Fibroblast of lung (primary cell): ENCODE data around the gene RENBP. TPM values are rescaled to one million over a fixed set of nuclear protein-coding genes. Genes with fewer than 3 reads are reported as not detected.

Experiments used
- DNase-seq, 2 donors: peaks; one replicate each; pipeline versions ENCODE4 v3.0.0 to v3.0.0-alpha.2; 2010; ENCODE audit warnings: low read depth in 2 of 2
- H2AFZ ChIP-seq: 2 replicates; pipeline ENCODE4 v1.5.1; 2012; ENCODE audit warnings: low read length, control low read depth, inconsistent platforms
- H3K27ac ChIP-seq: 2 replicates; pipeline ENCODE4 v1.5.1; 2011; ENCODE audit warnings: low read length, control low read depth; ENCODE audit not compliant: insufficient read depth
- H3K27me3 ChIP-seq: 2 replicates; pipeline ENCODE4 v1.5.1; 2011; ENCODE audit warnings: mild to moderate bottlenecking, low read length; ENCODE audit not compliant: control insufficient read depth, insufficient read depth
- H3K36me3 ChIP-seq: 2 replicates; pipeline ENCODE4 v1.5.1; 2011; ENCODE audit warnings: low read length; ENCODE audit not compliant: control insufficient read depth, insufficient read depth
- H3K4me1 ChIP-seq: 2 replicates; pipeline ENCODE4 v1.5.1; 2011; ENCODE audit warnings: low read length; ENCODE audit not compliant: control insufficient read depth, insufficient read depth; ENCODE audit errors: extremely low read depth
- H3K4me2 ChIP-seq: 2 replicates; pipeline ENCODE4 v1.5.1; 2011; ENCODE audit warnings: low read length, control low read depth; ENCODE audit not compliant: insufficient read depth; ENCODE audit errors: extremely low read depth
- H3K4me3 ChIP-seq, 4 experiments: fragments of 200-600 bp in 1 of 4; sonication (generic) in 1 of 4; replicated peaks in 1 of 4; 2 replicates each; pipeline ENCODE4 v1.5.1; 2011 to 2016; ENCODE audit warnings: low read length in 4 of 4, low read depth in 3 of 4, mild to moderate bottlenecking in 3 of 4, control low read depth in 2 of 4, inconsistent platforms in 1 of 4, mixed read lengths in 1 of 4; ENCODE audit not compliant: insufficient read depth in 1 of 4; ENCODE audit errors: control extremely low read depth in 1 of 4
- H3K79me2 ChIP-seq: 2 replicates; pipeline ENCODE4 v1.5.1; 2012; ENCODE audit warnings: mild to moderate bottlenecking, low read length, inconsistent platforms; ENCODE audit not compliant: control insufficient read depth, insufficient read depth
- H3K9ac ChIP-seq: 2 replicates; pipeline ENCODE4 v1.5.1; 2011; ENCODE audit warnings: mild to moderate bottlenecking, low read length, control low read depth; ENCODE audit not compliant: insufficient read depth
- H3K9me3 ChIP-seq: 2 replicates; pipeline ENCODE4 v1.5.1; 2012; ENCODE audit warnings: low read depth, low read length; ENCODE audit not compliant: control insufficient read depth, insufficient read depth
- H4K20me1 ChIP-seq: 2 replicates; pipeline ENCODE4 v1.5.1; 2011; ENCODE audit warnings: low read length; ENCODE audit not compliant: control insufficient read depth, insufficient read depth; ENCODE audit errors: extremely low read depth
- CTCF ChIP-seq, 2 donors: IDR thresholded peaks in 1 of 2; conservative IDR thresholded peaks in 1 of 2; 1 replicate in 1 of 2; 2 replicates in 1 of 2; pipeline ENCODE4 v1.5.1; 2011 to 2012; ENCODE audit warnings: low read length in 2 of 2, control low read depth in 1 of 2, inconsistent platforms in 1 of 2, low read depth in 1 of 2, mild to moderate bottlenecking in 1 of 2
- EZH2 ChIP-seq: IDR thresholded peaks from 2 replicates; pipeline ENCODE4 v1.5.1; 2012; ENCODE audit warnings: low read length, control low read depth, mild to moderate bottlenecking; ENCODE audit errors: missing control alignments
- polyA plus RNA-seq, 2 donors: library from polyadenylated mRNA; depleted of rRNA in 1 of 2; stranded (reverse) in 1 of 2; unstranded in 1 of 2; fragments of >200 nt; gene quantifications; 2 replicates each; pipeline ENCODE4 v1.2.1, GENCODE V29; 2011 to 2012; ENCODE audit warnings: missing spikeins in 1 of 2
- total RNA-seq: library from RNA; depleted of rRNA; stranded (reverse); fragments of >200 nt; gene quantifications from 2 replicates; pipeline ENCODE4 v1.2.1, GENCODE V29; 2014

The RENBP gene
- total and polyA plus RNA-seq, 2 donors (not counting 1 experiment from before 2014, with no cell fraction given), result 0.92 to 8.8 TPM

- no peak overlapping the region for H2AFZ ChIP-seq
- no peak overlapping the region for H3K9ac ChIP-seq
- no peak overlapping the region for H3K27ac ChIP-seq
- no peak overlapping the region for H3K4me3 ChIP-seq
- no peaks in the 10 kb centered on the region for H3K36me3 ChIP-seq
- H3K4me1 ChIP-seq, result no peaks in the 10 kb centered on the region
- H3K27me3 ChIP-seq, result no peaks in the 10 kb centered on the region
- TF ChIP-seq CTCF (conservative IDR thresholded peaks at IDR 0.05 in 1 of 2, IDR thresholded peaks at IDR 0.05 in 1 of 2; ENCODE audit: low read depth in 1 of 2, low read length in 2 of 2) (no peak), EZH2 (no peak)
- no peaks in the 10 kb centered on the region for H3K79me2 ChIP-seq
- H3K4me2 ChIP-seq, result no peak overlapping the region
- no peaks in the 10 kb centered on the region for H3K9me3 ChIP-seq
- no peaks in the 10 kb centered on the region for H4K20me1 ChIP-seq
- DNase-seq, result no peak
These were observed 31.2 kb downstream of the RENBP start for GRCh38 chrX:153913211-153913610.

- Histone ChIP-seq H3K4me1 (no peaks in the 10 kb centered on the region), H3K27ac (no peak overlapping the region), H3K79me2 (no peaks in the 10 kb centered on the region), H3K9ac (no peak overlapping the region), H3K27me3 (no peaks in the 10 kb centered on the region), H4K20me1 (no peaks in the 10 kb centered on the region), H3K4me3 (no peak overlapping the region), H2AFZ (no peak overlapping the region), H3K36me3 (no peaks in the 10 kb centered on the region), H3K4me2 (no peak overlapping the region), H3K9me3 (no peaks in the 10 kb centered on the region)
- TF ChIP-seq CTCF (conservative IDR thresholded peaks at IDR 0.05 in 1 of 2, IDR thresholded peaks at IDR 0.05 in 1 of 2; ENCODE audit: low read depth in 1 of 2, low read length in 2 of 2), result no peak
- DNase-seq, result no peak
These were observed 32.6 kb downstream of the RENBP start for GRCh38 chrX:153911798-153912197.

GRCh38 chrX:153910446-153910845 lies 34.0 kb downstream of the RENBP start:
- H3K79me2 ChIP-seq, result no peaks in the 10 kb centered on the region
- no peaks in the 10 kb centered on the region for H3K9me3 ChIP-seq
- no peak overlapping the region for H3K4me2 ChIP-seq
- no peaks in the 10 kb centered on the region for H4K20me1 ChIP-seq
- H3K9ac ChIP-seq, result no peak overlapping the region
- no peak overlapping the region for H3K27ac ChIP-seq
- no peaks in the 10 kb centered on the region for H3K27me3 ChIP-seq
- no peak overlapping the region for H3K4me3 ChIP-seq
- no peak overlapping the region for H2AFZ ChIP-seq
- no peaks in the 10 kb centered on the region for H3K36me3 ChIP-seq
- DNase-seq, result no peak
- no peak for TF ChIP-seq CTCF (conservative IDR thresholded peaks at IDR 0.05 in 1 of 2, IDR thresholded peaks at IDR 0.05 in 1 of 2; ENCODE audit: low read depth in 1 of 2, low read length in 2 of 2)
- TF ChIP-seq EZH2, result no peak
- no peaks in the 10 kb centered on the region for H3K4me1 ChIP-seq
